ENCODE results near the gene EXOC7.

Gene EXOC7, protein sequence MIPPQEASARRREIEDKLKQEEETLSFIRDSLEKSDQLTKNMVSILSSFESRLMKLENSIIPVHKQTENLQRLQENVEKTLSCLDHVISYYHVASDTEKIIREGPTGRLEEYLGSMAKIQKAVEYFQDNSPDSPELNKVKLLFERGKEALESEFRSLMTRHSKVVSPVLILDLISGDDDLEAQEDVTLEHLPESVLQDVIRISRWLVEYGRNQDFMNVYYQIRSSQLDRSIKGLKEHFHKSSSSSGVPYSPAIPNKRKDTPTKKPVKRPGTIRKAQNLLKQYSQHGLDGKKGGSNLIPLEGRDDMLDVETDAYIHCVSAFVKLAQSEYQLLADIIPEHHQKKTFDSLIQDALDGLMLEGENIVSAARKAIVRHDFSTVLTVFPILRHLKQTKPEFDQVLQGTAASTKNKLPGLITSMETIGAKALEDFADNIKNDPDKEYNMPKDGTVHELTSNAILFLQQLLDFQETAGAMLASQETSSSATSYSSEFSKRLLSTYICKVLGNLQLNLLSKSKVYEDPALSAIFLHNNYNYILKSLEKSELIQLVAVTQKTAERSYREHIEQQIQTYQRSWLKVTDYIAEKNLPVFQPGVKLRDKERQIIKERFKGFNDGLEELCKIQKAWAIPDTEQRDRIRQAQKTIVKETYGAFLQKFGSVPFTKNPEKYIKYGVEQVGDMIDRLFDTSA

DNA sequence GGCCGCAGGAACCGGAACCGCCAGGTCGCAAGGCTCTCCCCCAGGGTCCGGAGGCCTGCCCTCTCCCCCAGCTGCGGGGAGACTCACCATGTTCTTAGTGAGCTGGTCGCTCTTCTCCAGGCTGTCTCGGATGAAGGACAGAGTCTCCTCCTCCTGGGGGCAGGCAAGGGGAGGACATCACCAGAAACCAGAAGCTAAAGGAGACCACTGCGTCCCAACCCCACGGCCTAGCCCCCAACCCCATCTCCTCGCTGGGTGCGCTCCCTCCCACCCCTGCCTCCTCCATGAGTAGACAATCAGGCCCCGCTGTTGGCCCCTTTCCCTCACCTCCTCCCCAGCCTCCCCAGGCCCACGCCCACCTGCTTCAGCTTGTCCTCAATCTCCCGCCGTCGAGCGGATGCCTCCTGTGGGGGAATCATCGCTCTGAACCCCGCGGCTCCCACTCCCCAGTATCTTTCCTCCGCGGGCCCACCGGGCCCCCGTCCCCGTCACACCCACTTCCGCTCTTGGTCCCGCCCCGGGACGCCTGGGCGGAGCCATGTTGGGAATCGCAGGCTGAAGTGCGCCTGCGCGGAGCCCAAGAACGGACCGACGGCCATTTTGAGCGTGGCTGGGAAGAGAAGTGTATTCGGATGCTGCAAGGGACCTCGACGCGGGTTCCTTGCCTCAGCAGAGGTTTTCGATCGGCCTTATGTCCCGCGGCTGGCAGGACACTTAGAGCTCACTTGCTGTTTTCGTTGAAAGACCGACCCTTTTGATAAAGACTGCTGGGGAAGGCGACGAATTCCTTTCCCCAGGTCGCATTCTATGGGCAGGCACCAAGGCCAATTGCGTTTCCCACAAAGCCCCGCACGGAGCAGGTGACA, at the start of gene EXOC7:
Gene EXOC7, minus strand, starts transcription at position 514 of the 866 bp plus-strand sequence. Its CDS starts 95 bp downstream, at position 419.
- DNase-seq: peak in 57 of 58 donors; percentile 71 to 93 (median 87)

DNA sequence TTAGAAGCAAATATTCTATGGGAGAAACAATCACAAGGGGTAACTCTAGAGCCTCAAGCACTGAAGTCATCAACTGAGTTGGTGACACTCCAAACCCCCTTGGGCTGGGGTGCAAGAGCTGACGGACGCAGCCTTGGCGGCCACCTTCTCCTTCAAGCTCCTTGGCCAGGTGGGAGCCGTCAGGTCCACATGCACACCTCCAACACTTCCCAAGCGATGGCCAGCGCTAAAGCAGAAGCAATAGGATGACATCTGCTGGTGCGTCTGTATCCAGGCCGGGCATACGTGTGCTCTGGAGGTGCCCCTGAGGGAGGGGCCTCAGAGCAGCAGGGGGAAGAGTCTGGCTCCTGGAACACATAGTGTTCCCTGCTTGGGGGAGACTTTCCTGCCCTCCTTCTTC, 49.6 kb upstream of the EXOC7 start:
- DNase-seq: no peak

DNA sequence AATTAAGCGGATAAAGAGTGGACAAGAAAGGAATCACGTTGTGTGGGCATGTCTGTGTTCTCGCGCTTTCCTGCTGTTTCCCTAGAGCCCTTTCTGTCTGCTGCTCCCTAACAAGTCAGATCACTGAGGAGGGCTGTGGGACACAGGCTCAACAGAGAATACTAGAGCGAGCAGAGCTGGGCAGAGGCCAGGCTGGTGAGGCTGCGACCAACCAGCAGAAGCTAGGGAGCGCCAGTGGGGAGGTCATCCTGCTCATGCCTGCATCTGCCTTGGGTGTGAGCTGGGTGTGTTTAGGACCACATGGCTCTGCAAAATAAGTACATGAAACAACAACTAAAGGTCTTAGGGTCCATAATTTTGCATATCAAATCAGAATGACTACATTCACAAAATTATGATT, 49.0 kb upstream of the EXOC7 start:
- peak in 14 of 58 donors; percentile 17 to 48 (median 36) for DNase-seq

DNA sequence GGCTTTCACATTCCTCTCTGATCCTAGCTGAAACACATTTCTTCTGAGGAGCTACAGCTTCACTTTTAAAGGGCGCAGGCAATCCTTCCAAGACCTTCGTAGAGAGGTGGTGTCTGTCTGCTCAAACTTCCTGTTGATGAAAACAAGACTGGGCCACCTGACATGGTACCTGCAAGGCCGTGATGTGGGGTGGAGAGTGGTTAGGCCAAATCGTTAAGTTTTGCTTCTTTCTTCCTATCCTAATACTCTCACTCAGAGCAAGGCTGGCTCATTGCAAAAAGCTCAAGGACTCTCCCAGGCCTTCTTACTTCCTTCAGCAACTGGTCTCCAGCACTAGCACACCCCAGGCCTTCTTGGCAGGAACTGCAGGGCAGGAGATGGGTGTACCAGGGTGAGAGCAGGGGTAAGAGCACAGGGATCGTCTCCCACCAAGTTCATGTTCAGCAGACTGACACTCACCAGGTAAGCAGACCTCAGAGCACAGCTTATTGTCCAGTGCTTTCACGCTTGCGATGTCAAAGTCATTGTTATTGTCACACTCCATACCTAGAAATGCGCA, 48.4 kb upstream of the EXOC7 start:
- DNase-seq: no peak

DNA sequence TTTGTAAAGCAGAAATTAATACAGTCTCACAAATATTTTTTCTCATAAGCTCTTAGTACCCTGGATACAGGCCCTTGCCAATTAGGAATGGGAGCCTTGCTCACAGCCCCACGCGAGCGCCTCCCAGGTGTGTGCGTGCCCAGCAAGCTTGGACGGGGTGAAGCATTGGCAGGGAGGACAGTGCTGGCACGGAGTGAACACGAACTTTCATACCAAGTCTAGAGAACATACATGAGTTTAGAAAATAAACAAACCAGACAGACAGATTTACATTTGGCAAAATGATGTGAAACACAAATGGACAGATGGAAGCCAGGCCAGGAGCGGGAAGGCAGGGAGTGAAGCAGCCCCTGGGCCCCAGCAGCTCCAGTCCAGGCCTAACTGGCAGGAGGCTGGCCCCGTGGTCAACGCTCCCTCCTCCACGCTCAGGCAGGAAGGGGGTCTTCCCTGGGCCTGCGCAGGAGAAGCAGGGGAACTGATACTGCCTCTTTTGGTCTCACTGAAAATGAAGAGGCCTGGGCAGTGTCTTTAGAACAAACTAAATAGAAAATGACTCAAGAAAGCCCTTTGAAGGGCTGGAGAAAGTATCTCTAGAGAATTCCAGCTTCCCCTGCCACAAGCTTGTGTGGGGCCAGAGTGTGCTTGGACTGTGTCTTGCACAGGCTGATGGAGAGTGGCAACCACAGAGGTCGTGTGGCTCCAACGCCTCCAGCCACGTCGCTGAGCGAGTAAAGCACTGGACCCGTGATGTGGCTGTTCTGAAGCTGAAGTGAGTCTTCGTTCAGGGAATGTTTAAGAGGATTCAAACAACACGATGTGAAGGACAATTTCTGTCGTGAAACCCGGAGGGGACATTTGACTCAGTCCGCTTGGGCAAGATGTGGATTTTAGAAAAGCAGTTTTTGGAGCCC, 47.4 kb upstream of the EXOC7 start:
- no peak for DNase-seq

DNA sequence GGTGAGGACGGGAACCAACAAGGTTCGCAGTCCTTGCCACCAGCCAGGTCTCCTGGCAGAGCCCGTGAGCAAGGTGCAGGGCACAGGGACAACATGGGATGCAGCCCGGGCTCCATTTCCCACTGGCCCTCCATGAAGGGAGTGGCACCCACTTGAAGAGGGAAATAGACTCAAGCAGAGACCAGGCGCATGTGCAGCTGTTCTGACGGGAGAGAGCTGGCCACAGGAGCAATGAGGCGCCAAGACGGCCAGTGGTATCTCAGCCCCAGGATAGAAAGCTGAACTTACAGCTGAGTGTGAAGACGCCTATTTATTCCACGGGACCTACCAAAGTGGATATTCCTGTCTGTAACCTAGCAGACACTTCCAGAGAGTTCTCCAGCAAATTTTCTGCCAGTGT, 45.6 kb upstream of the EXOC7 start:
- DNase-seq: no peak

DNA sequence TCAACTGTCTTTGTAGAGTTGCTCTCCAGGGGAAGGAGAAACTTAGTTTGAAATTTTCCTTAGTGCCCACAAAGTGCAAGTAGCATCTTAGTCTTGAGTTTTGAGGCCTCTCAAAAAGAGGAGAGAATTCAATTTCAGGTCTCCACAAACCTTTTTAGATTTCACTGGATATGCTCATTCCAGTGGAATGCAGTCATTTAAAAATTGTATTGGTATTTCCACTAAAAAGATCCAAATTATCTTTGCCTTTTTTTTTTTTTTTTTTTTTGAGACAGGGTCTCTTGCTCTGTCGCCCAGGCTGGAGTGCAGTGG, 44.4 kb upstream of the EXOC7 start:
- no peak for DNase-seq

DNA sequence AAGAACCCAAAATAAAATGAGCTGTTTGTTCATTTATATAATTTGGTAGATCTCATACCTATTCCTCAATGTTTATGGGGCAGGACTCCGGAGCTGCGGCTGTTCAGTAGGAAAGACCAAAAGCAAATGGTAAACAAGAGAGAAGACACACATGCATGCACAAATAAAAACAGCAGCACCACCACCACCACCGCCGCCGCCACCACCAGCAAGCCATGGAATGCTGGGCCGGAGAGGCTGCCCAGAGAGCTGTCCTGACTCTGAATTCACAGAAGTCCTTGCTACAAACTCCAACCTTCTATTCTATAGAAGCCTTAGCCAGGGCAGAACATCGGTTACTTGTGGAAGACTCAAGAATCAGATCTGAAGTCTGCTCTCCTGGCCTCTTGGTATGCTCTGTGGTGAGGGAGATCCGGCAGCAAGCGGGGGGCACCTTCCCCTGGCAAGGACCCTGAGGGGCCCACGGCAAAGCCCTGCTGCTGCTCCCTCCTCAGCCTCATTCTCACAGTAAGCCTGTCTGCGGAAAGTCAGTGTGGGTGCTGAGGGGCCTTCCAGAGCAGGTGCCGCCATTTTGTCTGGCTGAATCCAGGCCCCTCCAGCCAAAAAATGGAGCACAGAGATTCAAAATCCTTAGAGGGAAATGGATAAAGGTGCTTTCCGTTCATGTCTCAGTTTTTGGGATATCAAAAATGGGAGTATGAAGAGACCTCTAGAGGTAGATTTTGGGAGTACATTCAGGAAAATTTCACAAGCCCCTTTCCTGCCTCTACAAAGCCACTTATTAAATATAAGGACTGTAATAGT, 43.8 kb upstream of the EXOC7 start:
- no peak for DNase-seq

DNA sequence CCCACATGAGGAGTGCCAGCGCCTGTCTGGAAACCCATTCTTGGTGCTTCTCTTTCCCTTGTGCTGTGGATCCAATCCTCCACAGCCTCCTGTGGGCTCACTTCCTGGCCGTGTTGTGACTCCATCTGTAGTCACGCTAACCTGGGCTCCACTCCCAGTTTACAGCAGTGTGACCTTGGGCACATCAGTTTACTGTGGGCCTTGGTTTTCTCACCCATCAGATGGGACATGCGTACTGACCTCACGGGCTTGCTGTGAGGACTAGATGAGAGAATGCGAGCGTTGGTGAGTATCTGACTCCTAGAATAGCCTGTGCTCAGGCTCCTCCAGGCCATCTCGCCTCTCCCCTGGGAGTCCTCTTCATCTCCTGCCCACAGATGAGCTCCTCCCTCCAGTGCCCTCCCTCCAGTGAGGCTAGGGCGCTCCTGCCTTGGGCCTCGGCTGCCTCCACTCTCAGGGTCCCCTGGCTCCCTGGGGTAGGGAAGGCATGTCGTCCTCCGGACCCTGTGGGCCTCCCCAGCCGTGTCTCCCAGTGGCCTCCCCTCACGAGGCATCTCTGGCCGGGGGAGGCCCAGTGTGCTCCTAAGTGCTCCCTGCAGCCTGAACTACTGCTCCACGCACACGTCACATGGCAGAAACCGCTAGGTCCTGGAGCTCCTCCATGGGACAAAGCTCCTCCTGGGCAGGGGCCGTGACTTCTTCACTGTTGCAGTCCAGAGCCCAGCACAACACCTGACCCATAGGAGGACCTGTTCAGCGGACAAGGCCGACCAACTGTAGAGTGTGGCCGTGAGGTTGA, 42.7 kb upstream of the EXOC7 start:
- no peak for DNase-seq

DNA sequence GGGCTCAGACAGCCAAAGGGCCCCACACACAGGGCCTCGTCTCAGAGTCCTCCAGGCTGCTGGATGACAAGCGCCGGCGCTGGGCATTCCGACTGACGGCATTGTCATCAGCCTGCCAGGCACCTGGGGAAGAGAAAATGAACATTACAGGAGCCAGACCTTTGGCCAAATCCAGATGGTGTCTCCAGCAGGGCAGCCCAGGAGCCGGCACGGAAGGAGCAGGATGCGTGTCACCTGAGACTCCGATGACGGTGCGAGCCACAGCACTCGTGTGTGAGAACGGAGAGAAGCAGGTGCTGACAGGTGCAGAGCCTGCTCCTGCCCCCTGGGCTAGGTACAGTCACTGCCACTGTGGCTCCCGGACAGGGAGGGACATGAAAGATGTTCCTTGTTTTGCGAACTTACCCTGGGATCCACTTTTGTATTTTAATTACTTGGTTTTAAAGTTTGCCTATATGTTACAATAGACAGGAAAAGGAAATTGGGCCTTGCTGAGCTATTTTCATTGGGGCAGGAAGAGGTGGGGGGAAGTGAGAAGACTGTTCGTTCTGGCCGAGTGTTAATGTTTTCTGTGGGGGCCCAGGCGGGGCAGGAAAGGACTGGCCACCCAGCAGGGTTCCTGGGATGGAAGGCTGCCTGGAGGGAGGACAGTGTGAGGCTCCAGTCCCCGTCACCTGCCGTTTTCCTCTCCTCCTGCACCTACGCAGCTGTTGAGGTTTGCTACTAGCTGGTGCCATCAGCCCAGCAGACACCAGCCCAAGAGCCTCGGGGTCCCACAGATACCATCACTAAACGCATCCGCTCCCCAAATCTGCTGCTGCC, 41.9 kb upstream of the EXOC7 start:
- DNase-seq: no peak

DNA sequence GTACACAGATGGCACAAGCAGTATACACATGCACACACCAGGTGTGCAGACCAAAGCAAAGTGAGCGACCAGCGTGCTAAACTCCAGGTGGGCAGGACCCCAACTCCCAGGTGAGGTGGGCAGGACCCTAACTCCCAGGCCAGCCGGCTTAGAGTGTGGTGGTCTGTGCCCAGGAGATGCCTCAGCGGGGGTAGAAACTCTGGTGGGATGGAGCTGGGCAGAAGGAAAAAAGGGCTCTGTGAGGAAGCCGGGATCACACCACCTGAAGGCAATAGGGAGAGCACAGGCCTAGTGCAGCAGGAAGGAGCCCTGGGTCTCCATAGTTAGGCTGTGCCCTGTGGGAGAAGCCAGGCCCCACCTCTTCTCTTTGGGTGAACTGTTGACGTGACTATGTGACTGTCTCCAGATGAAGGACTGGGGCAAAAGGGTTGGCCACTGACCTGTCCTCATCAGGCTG, 39.0 kb upstream of the EXOC7 start:
- no peak for DNase-seq

DNA sequence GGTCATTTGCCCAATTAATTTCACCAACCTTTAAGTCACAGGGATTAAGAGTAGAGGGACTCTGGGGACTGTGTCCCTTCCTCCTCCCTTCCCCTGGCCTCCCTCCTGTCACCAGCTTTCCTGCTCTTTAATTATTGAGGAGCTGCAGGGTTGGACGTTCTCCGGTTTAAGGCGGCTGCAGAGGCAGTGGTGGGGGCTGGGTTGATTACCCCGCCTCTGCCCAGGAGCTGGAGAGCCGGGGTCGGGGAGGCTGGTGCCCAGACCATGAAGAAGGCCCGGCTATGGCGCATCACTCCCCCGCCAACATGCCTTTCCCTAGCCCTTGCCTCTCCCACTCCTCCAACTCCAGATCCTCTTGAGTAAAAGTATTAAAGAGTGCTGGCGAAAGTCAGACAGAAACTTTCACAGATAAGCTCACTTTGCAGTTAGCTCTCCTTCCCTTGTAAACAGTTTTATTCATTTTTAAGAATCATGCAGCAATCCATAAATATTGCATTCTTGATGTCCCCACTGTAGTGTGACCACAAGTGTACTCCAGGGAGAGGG, 38.5 kb upstream of the EXOC7 start:
- DNase-seq: no peak

DNA sequence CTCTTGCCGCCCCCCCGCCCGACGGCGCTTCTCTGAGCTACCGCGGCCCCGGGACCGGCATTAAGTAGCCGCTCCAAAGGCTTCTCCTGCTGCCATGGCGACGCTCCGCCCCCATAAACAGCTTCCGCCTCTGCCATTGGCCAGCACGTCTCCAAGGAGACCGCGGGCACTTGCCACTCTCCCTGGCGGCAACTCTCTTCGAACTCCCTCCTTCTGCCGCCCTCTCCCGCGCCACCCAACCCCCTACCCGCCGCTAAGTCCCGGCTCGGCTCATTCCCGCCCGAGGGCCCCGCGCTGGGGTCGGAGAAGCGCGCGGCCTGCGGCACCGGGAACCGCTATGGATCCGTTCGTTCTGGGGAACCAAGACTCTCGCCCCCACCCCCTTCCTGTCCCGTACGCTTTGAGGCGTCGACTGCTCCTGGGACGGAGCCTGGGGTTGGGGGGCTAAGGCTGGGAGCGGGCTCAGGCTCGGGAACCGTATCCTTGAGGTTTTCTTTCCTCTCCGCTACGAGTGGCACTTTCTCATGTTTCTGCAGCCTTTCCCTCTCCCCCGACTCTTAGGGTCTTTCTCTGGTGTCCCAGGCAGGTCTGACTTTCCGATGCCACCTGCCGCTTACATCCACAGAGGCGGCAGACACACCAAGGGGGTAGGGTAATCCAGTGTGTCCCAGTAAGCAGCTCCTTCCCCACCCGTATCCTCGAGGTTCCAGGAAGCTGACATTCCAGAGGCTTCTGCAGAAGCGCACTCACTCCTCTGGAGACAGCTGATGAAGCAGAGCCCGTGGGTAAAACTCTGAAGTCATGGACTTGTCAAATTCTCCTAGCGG, 37.8 kb upstream of the EXOC7 start, which contains the start of gene FOXJ1:
Gene FOXJ1, minus strand, starts transcription at position 34 of the 827 bp plus-strand sequence. CDS start 850 bp downstream, outside the sequence.
- DNase-seq: peak; percentile 28 to 93 (median 85)

DNA sequence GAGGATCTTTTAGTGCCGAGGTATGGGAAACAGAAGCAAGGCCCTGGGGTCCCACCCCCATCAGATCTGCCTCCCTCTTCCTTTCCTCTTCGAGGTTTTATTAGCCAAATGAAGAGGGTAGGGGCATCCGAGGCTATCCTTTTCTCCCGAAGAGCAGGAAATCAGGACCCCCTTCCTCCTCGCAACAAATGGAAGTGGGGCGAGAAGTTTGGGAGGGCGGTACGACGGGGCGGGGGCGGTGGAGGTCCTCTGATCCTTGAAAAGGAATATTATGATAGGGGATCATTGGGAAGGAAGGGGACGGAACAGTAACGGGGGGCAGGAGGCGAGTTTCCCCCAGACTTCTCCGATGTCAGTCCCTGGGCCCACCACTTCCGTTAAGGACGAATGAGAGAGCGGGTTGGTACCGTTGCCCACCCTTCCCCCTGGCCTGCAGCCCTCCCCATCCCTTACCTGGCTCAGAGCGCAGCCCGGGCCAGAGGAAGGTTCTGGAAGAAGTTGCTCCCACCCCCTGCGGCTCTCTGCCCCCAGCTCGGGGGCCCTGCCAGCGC, 37.1 kb upstream of the EXOC7 start:
- DNase-seq: no peak

DNA sequence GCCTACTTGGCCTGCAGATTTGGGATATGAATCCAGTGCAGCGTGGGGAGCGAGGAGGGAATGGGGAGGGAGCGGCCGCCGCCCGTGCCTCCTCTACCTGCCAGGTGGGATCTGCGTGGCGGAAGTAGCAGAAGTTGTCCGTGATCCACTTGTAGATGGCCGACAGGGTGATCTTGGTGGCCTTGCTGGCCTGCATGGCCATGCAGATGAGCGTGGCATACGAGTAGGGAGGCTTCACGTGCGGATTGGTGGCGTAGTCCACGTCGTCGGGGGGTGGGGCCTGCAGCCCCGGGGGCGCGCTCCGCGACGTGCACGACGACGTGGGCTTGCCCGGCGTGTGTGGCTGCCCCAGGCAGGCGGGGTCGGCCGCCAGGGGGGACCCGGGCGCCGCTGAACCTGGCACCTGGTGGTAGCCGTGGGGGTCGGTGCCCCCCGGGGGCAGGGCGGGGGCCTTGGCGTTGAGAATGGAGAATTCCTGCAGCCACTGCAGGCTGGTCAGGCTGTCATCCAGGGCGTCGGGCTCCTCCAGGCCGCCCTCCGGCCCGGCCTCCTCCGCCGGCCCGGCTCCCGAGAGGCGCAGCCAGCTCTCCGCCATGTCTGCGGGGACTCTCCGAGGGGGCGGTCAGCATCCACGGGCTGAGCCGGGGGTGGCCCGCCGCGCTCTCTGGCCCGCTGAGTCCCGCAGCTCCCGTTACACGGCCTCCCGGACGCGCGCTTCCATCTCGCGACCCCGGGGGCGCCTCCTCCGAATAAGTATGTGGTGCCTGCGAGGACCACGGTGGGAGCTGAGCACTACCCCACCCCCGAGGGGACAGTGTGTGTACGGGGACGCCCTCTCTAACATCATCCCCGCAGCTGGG, 36.4 kb upstream of the EXOC7 start:
- DNase-seq: no peak
